OCI-M1 (cell line): ENCODE data around the gene MAPKAPK3.
A peak's percentile ranks its signal among the peaks of the same experiment; 100 is the strongest.

Source experiments
- DNase-seq: peaks from one replicate; lab custom pipeline; 2025; lab: John Stamatoyannopoulos, UW

Gene MAPKAPK3

DNA sequence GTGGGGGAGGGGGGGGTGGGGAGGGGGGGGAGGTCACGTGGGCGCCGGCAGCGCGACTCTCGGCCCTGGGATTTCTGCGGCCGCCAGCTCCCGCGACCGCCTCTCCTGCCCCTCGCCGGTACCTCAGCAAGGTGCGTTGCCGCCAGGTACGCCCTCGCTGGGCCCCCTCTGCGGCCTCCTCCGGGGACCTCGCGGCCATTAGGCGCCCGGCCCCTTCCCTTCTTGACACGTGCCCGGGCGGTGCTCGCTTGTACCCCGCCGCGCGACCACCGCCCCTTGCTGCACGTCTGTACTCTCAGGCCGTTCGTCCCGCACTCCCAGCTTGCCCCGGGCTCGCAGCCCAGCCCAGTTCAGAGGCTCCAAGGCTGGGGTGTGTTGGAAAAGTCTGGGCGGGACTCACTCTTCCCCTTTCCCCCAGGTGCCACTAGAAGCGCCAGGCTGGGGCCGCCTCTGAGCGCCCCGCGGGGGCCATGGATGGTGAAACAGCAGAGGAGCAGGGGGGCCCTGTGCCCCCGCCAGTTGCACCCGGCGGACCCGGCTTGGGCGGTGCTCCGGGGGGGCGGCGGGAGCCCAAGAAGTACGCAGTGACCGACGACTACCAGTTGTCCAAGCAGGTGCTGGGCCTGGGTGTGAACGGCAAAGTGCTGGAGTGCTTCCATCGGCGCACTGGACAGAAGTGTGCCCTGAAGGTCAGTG lies at the start of gene MAPKAPK3:
Gene MAPKAPK3, plus strand, starts transcription at position 56 of the 696 bp plus-strand sequence. Its CDS starts 415 bp downstream, at position 471.
- peak; percentile 57 for DNase-seq

DNA sequence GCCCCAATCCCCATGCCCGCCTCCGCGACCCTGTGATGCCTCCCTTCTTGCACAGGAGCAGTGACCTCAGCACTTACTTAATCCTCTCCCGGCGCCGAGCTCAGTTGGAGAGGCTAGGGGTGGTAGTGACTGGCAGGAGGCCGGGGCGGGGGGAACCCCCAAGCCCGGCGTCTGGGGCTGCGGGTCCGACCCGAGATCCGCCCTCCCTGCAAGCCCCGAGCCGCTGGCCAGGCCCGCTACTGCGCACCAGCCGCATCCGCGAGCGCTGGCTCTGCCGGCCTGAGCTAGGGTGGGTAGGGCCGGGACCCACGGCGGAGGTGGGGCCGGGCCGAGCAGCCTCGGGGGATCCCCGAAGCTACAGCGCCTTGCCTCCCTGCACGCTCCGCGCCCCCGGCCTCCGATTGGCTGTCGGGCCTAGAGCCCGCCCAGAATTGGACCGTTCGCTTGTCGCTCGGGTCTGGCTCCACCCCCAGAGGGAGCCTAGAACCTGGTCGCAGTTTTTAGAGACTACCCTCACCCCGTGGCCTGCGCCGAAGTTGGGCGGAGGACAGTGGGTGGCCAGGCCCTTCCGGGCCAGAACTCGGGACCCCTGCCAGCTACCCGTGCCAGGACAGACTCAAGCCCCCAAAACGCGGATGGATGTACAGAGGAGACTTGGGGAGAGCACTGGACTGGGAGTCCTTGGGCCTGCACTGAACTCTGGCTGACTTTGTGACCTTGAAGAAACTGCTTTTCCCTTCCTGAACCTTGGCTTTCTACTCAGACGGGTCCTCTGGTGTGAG lies 49.4 kb upstream of the MAPKAPK3 start, which contains the start of gene C3orf18:
Gene C3orf18, minus strand, starts transcription at position 362 of the 782 bp plus-strand sequence. CDS start 2,048 bp downstream, outside the sequence.
- peak; percentile 82 for DNase-seq

DNA sequence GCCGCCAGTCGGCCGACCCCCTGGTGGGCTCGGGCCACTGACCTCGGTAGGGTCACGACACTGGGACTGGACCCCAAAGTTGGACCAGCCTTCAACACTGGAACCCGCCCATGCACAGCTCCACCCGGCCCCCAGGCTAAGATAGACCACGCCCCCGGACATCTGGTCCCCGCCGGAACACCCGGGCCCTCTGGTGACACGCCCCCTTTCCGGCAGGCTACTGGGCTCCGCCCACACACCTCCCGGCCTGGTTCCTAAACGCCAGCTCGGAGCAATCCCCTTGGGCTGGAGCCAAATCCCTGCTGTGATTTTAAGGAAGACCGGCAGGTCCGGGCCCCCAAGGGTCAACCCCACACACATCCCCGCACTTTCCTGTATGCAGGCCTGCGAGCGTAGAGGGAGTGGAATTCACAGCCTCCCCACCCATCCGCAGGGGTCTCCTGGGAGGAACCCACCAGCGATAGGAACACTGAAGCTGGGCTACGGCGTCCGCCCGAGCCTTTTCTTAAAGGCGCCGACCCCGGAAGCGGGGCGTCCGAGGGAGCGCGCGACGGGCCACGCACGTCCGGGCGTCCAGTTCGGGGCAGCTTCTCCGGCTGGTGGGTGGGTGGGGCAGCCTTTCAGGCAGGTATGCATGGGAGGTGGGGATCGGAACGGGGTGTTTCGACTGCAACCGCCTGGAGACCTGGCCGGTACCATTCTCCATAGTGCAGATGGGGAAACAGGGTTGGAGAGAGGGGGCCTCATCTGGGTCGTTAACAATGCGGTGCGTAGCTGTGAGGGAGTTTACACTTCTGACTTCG lies 47.8 kb upstream of the MAPKAPK3 start, which contains the start of gene HEMK1:
Gene HEMK1, plus strand, starts transcription at position 576 of the 803 bp plus-strand sequence. CDS start 1,583 bp downstream, outside the sequence.
- DNase-seq, result peak; percentile 94

DNA sequence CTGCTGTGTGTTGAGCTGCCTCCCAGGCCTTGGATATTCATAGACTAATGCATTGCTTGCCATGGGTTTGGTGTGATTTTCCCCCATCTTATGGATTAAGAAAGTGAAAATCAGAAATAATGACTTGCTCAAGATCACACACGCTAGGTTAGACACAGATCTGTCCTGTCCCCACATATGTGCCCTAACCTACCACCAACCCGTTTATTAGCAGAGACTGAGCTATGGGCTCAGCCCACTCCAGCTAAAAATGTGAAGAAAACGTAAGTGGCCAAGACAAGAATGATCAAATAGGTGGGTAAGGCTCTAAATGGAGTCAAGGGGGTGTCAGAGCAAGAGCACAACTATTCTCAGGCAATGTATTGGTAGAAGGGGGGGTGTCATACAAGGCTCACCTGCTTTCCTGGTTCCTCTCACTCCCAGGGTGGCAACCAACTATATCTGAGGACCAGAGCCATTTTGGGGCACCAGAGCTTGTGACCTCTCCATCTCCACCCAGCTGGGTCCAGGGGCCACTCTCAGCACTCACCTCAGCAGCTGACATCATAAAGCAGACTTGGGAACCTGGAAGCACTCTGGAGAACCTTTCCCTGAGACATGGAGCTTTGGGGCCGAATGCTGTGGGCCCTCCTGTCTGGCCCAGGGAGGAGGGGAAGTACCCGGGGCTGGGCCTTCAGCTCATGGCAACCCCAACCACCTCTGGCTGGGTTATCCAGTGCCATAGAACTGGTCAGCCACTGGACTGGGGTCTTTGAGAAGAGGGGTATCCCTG lies 46.3 kb upstream of the MAPKAPK3 start:
- no peak for DNase-seq

DNA sequence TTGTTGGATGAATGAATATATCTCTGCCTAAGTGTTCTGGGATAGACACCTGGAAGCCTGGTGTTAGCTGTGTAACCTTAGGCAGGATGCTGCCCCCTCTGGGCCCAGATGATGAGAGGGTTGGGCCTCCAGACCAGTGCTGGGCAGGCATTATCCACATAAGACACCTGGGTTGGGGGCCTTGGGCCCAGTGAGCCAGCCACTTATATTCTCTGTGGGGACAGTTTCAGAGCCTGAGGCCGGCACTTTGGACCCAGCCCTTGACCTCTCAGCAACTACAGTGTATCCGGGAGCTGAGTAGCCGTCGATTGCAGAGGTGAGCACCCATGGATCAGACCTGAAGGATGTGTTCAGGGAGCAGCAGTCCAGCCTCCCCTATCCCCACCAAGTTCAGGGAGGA lies 45.5 kb upstream of the MAPKAPK3 start:
- no peak for DNase-seq

DNA sequence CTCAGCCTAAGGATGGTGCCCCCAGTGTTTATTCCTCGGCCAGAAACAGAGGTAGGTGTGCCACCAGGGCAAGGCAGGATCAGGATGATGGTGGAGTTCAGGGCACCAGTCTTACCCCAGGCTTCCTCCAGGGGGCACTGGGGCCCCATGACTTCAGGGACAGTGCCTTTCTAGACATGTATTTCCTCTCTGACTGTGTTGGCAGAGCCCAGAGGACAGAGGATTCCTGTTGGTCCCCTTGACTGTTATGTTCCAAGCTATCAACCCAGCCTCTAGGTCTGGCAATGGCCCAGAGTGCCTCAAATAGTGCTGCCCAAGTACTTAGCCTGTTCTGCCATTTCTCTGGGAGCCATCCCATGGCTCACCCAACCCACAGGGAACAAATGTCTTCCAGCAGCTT lies 44.8 kb upstream of the MAPKAPK3 start:
- peak; percentile 85 for DNase-seq

DNA sequence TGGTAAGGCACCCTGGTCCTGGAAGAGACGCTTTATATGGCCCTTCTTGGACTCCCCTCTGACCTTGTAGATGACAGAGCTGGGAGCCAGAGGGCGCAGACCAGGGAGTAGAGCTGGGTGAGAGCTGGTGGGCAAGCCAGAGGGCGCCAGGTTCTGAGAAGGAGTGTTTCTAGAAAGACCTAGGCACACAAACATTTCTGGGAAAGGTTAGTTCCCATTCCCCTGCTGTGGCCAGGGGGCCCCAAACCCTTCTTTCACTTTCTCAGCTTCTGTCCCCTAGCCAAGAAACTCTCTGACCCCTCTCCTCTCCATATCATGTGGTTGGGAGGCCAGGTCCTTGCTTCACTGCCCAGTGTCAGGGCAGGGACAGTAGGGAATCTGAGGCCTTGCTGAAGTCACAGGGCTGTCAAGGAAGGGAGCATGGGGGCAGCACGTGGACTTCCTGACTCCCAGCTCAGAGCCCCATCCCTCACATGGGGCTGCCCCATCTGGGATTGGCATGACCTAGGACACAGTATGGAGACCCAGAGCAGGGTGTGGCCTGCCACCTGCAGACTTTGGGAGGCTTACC lies 44.1 kb upstream of the MAPKAPK3 start:
- DNase-seq, result peak; percentile 55

DNA sequence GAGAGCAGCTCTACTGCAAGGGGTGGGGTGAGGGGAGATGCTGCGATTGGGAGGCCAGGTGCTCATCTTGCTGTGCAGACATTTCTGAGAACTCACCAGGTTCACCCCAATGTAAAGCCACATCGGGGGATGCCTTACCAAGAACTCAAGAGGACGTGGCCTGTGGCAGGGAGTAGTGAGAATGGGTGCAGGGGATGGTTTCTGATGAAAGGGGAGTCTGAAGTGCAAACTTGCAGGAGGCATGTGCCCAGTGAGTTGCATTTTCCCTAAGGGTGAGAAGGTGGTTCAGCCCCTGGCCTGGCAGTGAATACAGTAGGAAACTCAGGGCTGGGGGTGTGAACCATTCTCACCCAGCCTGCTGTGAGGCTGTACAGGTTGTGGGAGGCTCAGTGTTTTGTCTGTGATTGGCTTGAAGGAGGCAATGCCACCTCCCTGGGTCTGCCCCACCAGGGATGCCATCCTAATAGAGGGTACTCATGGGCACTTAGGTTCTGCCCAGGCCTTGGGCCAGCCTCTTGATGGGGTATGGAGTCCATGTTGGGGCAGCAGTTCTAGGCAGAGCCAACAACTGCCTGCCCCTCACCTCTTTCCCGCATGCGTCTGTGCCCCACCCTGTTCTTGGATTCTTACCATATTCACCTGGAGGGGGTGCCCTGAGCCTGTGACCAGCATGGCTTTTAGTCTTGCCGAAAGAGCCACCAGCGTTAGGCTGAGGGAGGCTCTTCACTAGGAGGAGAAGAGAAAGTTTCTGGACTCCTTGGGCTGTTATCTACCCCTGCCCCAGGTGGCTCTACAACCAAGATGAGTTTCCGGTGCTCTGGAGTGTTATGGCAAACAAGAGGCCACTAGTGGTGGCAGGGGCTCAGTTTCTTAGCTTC lies 43.1 kb upstream of the MAPKAPK3 start:
- DNase-seq, result no peak

DNA sequence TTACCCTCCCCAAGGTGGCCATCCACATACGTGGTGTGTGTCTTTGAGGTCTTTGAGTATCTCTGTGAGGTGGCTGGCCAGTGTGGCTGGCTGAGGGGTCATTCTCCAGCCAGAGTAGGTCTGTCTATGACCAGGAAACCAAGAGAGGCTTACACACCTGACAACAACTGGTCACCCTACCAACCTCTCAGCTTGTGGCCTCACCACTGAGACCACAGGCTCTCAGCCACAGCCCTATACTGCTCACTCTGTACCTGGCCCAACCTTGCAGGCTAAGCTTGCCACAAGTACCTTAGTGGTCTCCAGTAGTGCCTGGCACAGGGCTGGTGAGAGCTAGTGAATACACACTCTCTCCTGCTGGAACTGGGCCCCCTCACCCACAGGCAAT lies 42.5 kb upstream of the MAPKAPK3 start:
- DNase-seq, result no peak

DNA sequence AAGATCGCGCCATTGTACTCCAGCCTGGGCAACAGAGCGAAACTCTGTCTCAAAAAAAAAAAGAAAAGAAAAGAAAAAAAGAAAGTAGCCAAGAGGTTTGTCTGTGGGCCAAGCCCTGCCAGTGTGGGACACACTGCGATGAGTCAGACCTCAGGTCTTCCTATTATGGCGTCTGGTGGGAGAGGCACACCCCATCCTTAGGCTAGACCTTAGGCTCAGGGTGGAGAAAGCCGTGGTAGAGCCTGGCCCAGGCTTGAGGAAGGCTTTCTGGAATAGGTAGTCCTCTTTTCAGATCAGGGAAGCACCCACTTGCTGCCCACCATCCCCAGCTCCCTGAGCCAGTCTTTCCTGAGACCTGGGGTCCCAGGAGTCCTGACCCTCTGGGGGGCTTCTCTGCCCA lies 41.6 kb upstream of the MAPKAPK3 start:
- DNase-seq, result no peak

DNA sequence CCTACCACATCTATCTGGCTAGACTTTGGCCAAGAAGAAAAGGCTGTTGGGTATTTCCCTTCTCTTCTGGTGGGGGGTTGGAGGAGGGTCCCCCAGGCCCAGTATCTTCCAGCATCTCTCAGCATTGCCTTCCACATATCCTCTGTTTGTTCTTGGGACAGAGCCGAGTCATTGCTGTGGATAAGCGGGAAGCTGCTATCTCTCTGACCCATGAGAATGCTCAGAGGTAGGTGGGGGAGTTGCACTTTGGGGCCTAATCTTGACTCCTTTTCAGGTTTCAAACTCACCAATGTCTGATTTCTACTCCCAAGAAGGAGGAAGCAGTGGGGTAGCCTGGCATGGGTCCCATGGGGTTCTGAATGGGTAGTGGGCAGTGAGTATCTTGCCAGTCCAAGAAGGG lies 39.6 kb upstream of the MAPKAPK3 start:
- DNase-seq, result no peak

DNA sequence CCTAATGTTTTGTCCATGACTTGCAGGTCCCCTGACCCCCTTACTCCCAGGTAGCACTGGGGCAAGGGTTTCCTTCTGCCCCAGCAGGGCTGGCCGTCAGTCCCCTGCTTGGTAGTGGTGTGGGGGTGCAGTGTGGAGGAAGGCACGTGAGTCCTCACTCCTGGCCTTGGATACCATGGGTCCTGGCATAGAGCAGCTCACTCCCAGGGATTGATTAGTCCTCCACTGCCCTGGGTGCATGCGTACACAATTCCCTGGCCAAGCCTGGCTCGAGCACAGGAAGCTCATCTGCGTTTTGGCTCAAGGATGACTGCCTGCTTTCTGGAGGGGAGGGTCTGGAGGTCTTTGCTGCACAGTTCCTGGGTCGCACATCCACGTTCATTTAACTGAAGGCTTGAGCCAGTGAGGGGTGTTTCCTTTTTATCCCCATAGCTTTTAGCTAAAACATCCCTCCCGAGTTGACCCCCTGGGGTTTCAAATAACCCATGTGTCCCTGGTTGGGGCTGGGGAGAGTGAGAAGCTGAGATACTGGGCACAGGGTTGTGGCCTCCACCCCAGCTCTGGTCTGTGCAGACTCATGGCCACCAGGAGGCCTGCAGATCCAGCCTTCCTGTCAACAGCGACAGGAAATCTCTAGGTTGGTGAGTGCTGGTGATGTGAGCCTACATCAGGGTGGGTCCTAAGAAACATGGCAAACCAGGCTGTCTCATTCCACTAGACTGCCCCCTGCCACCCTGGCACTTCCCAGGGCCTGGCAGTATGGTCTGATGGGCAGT lies 36.1 kb upstream of the MAPKAPK3 start:
- DNase-seq, result no peak

DNA sequence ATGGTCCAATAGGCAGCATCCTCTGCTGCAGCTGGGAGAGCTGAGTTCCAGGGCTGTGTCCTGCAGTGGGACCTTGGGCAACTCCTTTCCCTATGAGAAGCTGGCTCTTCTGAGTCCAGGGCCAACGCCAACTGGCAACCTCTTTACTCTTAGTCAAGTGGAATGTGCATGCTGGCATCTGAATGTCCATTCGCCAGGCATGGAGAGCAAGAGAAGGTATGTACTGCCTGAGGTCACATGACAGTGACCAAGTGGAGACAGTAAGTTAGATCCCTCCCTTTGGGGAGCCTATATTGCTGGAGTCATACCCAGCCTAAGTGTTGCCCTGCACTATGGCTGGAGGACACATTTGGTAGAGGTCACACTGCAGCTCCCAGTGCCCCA lies 35.5 kb upstream of the MAPKAPK3 start:
- no peak for DNase-seq

DNA sequence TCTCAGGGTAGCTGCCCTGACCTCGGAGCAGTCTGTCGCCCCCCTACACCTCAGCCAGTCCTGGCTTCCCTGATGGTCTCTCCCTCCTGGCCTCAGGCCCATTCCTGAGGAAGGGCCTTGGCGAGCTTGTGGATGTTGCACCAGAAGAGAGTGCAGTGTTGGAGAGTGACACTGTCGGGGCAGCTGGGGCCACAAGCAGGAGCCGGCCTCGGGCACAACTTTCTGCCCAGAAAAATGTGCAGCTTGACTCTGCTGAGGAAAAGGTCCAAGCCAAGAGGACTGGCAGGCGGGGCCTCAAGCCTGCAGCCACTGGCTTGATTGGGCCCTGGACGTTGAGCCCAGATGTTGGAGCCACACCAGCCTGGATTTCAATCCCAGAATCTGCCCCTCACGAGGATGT lies 34.9 kb upstream of the MAPKAPK3 start:
- DNase-seq, result no peak

DNA sequence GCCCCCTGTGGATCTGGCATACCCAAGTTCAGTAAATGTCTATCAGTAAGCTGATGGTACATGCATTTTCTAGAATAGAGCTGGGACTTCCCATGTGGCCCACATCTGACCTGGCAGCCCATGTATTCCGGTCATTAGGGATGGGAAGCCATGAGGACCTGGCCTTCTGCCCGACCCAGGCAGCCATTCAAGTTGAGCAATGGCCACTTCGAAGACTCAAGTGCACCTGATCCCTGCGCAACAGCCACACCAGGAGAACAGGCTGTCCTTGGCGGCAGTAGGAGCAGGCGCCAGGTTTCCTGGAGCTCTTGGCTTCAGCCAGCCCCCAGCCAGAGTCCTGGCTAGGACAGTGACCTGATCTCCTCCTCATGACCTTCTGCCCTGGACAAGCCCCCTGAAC lies 33.1 kb upstream of the MAPKAPK3 start:
- no peak for DNase-seq

DNA sequence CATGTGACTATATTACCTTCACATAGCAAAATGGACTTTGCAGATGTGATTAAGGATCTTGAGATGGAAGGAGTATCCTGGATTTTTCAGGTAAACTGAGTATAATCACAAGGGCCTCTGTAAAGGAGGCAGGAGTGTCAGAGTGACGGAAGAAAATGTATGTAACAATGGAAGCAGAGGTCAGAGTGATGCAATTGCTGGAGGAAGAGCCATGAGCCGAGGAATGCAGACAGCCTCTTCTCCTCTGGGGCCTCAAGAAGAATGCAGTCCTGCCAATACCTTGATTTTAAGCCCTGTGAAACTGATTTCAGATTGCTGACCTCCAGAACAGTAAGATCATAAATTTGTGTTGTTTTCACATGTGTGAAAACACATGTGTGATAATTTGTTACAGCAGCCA lies 32.6 kb upstream of the MAPKAPK3 start:
- no peak for DNase-seq

DNA sequence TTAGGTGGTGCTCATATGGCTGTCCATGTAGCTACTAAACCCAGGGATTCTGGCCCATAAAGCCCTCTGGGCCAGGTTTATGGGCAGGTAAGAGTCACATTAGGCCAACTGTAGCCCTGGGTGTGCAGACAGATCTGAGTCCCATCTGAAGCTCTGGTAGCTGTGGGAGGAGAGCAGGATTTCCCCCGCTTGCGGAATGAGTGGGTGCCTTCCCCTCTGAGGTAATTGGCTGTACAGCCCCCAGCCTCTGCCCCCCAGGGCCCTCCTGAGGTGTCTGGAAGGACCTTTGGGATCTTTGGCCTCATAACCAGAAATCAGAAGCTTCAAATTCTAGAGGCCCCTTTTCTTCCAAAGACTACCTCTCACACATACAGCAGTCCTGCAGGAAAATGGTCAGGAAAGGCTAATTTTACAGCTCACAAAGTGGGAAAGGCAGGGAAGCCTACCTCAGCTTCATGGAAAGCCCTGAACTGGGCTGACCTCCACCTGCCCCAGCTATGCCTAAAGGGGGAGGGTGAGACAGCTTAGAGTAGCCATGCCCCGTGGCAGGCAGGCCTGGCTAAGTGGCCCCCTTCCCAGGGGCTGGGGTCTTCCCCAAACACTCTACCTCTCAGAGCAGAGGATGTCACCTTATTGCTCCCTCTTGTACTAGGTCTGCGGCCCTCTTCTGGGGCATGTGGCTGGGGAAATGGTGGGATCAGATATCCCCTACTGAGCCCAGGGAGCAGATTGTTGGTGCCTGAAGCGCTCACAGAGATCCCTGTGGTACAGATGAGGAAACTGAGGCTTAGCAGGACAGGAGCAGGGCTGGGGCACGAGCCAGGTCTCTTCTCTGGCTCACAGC lies 30.8 kb upstream of the MAPKAPK3 start:
- no peak for DNase-seq

DNA sequence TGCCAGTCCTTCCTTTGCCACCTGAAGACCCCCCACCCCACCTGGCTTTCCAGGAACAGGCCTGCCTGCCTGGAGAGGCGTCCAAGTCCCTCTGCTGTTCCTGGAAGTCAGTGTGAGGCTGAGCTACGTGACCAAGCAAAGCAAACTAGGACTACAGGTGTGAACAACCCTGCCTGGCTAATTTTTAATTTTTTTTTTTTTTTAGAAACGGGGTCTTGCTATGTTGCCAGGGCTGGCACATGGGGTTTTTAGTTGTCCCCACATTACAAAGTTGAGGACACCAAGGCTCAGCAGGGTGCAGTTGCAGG lies 30.2 kb upstream of the MAPKAPK3 start:
- DNase-seq, result no peak

DNA sequence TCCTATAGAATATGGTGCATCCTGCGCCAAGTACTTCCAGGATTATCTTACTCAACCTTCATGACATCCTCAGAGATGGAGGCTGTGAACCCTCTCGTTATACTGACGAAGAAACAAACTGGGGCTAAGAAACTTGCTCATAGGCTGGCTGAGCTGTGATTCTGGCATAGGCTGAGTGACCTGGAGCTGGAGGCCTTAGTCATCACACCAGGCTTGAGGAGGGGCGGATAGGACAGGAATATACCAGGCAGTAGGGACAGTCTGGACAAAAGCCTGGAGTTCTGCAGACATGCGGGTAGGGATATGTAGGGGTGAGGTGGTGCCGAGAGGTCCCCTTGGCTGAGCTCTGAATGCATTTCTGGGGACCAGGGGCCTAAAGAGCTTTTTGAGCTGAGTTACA lies 29.6 kb upstream of the MAPKAPK3 start:
- no peak for DNase-seq
